PC-3 (cell line): ENCODE measurements around the gene GNAS. TPM values are rescaled to one million over a fixed set of nuclear protein-coding genes. Genes with fewer than 3 reads are reported as not detected.

Source experiments
- ATAC-seq: fragments of 200-7000 bp; cut with Tn5 transposase; 2 replicates; pipeline ENCODE4 v1.9.1; 2020; ENCODE audit warnings: mild to moderate bottlenecking, moderate library complexity
- BruUV-seq: library from RNA; stranded (reverse); fragments of 400-500 nt; replicated peaks from 2 replicates; lab custom pipeline; 2021; lab: Mats Ljungman, UMichigan
- CTCF ChIA-PET: fragments of 300-600 bp; sonication (Branson Sonifier 250); formaldehyde crosslinking; loops from one replicate; lab custom pipeline; 2022; ENCODE audit warnings: antibody characterized with exemption; lab: Charles Lee
- POLR2A ChIA-PET: fragments of 300-600 bp; sonication (Branson Sonifier 250); formaldehyde crosslinking; loops from one replicate; lab custom pipeline; 2022; ENCODE audit warnings: antibody characterized with exemption; ENCODE audit not compliant: unreplicated experiment; lab: Charles Lee
- DNase-seq: peaks from one replicate; pipeline ENCODE4 v3.0.0-alpha.2; 2015
- H2AFZ ChIP-seq: fragments of 300-600 bp; sonication (generic); 2 replicates; pipeline ENCODE4 v1.6.0; 2016; ENCODE audit warnings: antibody characterized with exemption, low read length
- H3F3A ChIP-seq: fragments of 300-600 bp; sonication (generic); one replicate; pipeline ENCODE4 v1.6.0; 2017; ENCODE audit warnings: antibody characterized with exemption, low read length, control low read depth, mild to moderate bottlenecking; ENCODE audit not compliant: unreplicated experiment
- H3K27ac ChIP-seq: fragments of 300-600 bp; sonication (generic); 2 replicates; pipeline ENCODE4 v1.5.1; 2016; ENCODE audit warnings: mild to moderate bottlenecking, low read length
- H3K27me3 ChIP-seq: fragments of 300-600 bp; sonication (generic); 2 replicates; pipeline ENCODE4 v1.6.1; 2016; ENCODE audit warnings: low read length, mixed read lengths
- H3K36me3 ChIP-seq: fragments of 300-600 bp; sonication (generic); 2 replicates; pipeline ENCODE4 v1.6.1; 2016; ENCODE audit warnings: low read depth, mixed run types, low read length, mixed read lengths
- H3K4me1 ChIP-seq: fragments of 300-600 bp; sonication (generic); 2 replicates; pipeline ENCODE4 v1.5.1; 2016; ENCODE audit warnings: low read length; ENCODE audit not compliant: insufficient read depth
- H3K4me2 ChIP-seq: fragments of 300-600 bp; sonication (generic); 2 replicates; pipeline ENCODE4 v1.6.0; 2016; ENCODE audit warnings: low read length
- H3K4me3 ChIP-seq: fragments of 300-600 bp; sonication (generic); 2 replicates; pipeline ENCODE4 v1.5.1; 2016; ENCODE audit warnings: mild to moderate bottlenecking, low read length, mixed read lengths
- H3K79me2 ChIP-seq: fragments of 300-600 bp; sonication (generic); 2 replicates; pipeline ENCODE4 v1.6.1; 2017; ENCODE audit warnings: low read length, mixed read lengths
- H3K9ac ChIP-seq: fragments of 300-600 bp; sonication (generic); 2 replicates; pipeline ENCODE4 v1.6.0; 2016; ENCODE audit warnings: mild to moderate bottlenecking, low read length
- H3K9me2 ChIP-seq: fragments of 300-600 bp; sonication (generic); replicated peaks from 2 replicates; pipeline ENCODE4 v1.6.1; 2016; ENCODE audit warnings: mixed run types, low read length, mixed read lengths
- H3K9me3 ChIP-seq: fragments of 300-600 bp; sonication (generic); 2 replicates; pipeline ENCODE4 v1.6.1; 2016; ENCODE audit warnings: low read length, mixed read lengths
- H4K20me1 ChIP-seq: fragments of 300-600 bp; sonication (generic); 2 replicates; pipeline ENCODE4 v1.6.1; 2016; ENCODE audit warnings: low read length, mixed read lengths
- EZH2 ChIP-seq: fragments of 300-600 bp; sonication (generic); IDR thresholded peaks from one replicate; pipeline ENCODE4 v1.6.1; 2017; ENCODE audit warnings: antibody characterized with exemption, mild to moderate bottlenecking, low read length; ENCODE audit not compliant: unreplicated experiment
- EZH2phosphoT487 ChIP-seq: fragments of 300-600 bp; sonication (generic); IDR thresholded peaks from 2 replicates; pipeline ENCODE4 v1.6.1; 2018; ENCODE audit warnings: mild to moderate bottlenecking, antibody characterized with exemption, low read length, borderline replicate concordance
- intact Hi-C: fragments of 100-400 bp; cut with micrococcal nuclease; formaldehyde crosslinking; loops from 2 replicates; pipeline ENCODE4 v1.9.0; 2023
- total RNA-seq: library from RNA; depleted of rRNA; stranded (reverse); fragments of >200 nt; gene quantifications from 2 replicates; pipeline ENCODE4 v1.2.3, GENCODE V29; 2014
- TF ChIP-seq, protein P1 (sequence below): fragments of 300-600 bp; sonication (generic); conservative IDR thresholded peaks from 2 replicates; pipeline ENCODE4 v1.5.1; 2017; ENCODE audit warnings: antibody characterized with exemption, low read depth, mild to moderate bottlenecking, low read length

The GNAS gene
- total RNA-seq, 1 experiment from 2014 or later = 694 TPM

DNA sequence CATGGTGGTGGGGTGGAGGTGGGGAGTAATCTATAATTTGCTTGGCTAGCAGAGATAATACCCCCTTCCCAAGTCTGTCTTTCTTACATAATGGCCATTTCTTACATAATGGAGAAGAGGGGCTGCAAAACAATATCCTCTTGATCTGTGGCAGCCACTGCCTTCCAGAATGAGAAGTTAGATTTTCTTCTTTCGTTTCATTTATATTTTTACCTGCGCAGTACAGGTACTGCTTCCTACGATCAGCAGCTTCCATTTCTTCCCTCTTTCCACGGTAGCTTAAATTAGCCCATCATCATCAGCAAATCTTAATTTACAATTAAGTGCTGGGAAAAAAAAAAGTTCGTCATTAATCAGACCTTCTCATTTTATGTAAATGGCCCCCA, 30.2 kb downstream of the GNAS start:
- no peaks in the 10 kb centered on the region for H3K36me3 ChIP-seq
- no peaks in the 10 kb centered on the region for H4K20me1 ChIP-seq
- H3K9ac ChIP-seq = no peak overlapping the region
- no peaks in the 10 kb centered on the region for H3K9me2 ChIP-seq
- intact Hi-C loops = no loop called here
- peaks cover 16% of the 10 kb centered on the region for H3K4me1 ChIP-seq
- ATAC-seq (no peak), DNase-seq (no peak)
- CTCF ChIA-PET = interaction anchor here (0.6 kb wide), 1 partner anchor 152 kb away, joined by 3 read pairs; no protein-coding TSS in a partner anchor
- H3K27ac ChIP-seq = no peak overlapping the region
- H2AFZ ChIP-seq = no peak overlapping the region
- no peaks in the 10 kb centered on the region for H3F3A ChIP-seq
- TF ChIP-seq, protein P1, sequence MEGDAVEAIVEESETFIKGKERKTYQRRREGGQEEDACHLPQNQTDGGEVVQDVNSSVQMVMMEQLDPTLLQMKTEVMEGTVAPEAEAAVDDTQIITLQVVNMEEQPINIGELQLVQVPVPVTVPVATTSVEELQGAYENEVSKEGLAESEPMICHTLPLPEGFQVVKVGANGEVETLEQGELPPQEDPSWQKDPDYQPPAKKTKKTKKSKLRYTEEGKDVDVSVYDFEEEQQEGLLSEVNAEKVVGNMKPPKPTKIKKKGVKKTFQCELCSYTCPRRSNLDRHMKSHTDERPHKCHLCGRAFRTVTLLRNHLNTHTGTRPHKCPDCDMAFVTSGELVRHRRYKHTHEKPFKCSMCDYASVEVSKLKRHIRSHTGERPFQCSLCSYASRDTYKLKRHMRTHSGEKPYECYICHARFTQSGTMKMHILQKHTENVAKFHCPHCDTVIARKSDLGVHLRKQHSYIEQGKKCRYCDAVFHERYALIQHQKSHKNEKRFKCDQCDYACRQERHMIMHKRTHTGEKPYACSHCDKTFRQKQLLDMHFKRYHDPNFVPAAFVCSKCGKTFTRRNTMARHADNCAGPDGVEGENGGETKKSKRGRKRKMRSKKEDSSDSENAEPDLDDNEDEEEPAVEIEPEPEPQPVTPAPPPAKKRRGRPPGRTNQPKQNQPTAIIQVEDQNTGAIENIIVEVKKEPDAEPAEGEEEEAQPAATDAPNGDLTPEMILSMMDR = no peak
- no peak for TF ChIP-seq EZH2phosphoT487
- no peak for TF ChIP-seq EZH2
- H3K4me3 ChIP-seq = no peak overlapping the region
- no peaks in the 10 kb centered on the region for H3K27me3 ChIP-seq
- POLR2A ChIA-PET = no interaction called here
- no peaks in the 10 kb centered on the region for H3K9me3 ChIP-seq
- peaks cover 6% of the 10 kb centered on the region for H3K79me2 ChIP-seq
- no TSS peak for BruUV-seq
- H3K4me2 ChIP-seq = no peak overlapping the region

DNA sequence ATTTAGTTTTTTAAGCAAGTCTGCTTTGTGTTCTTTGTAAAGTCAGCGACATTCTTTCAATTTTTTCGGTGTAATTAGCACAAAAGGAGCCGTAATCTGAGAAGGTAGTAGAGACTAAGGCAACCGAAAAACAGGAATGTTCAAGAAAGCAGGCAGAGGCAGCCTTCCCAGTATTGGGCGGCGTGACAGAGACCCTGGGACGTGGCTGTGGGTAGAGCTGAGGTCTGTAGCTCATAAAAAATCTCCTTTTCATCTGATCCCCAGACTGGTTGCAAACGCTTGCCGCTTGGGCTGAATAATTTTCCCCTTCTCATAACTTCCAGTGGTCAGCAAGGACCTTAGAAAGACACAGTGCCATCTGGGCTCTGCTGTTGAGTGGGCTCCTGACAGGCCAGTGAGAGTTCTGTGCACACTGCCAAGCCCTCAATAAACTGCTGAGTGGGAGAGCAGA, 30.8 kb downstream of the GNAS start:
- Histone ChIP-seq H3K79me2 (peaks cover 12% of the 10 kb centered on the region), H3K27me3 (no peaks in the 10 kb centered on the region), H3K9me2 (no peaks in the 10 kb centered on the region), H3F3A (no peaks in the 10 kb centered on the region), H3K27ac (no peak overlapping the region), H3K9ac (no peak overlapping the region), H3K4me2 (no peak overlapping the region), H3K36me3 (no peaks in the 10 kb centered on the region), H3K4me3 (no peak overlapping the region), H3K9me3 (no peaks in the 10 kb centered on the region), H2AFZ (no peak overlapping the region), H4K20me1 (no peaks in the 10 kb centered on the region), H3K4me1 (peaks cover 18% of the 10 kb centered on the region)
- ChIA-PET POLR2A (no interaction called here), CTCF (interaction anchor here (0.6 kb wide), 1 partner anchor 153 kb away, joined by 3 read pairs; no protein-coding TSS in a partner anchor)
- intact Hi-C loops = no loop called here
- TF ChIP-seq, protein P1 = no peak
- DNase-seq (no peak), ATAC-seq (no peak)
- BruUV-seq = no TSS peak

DNA sequence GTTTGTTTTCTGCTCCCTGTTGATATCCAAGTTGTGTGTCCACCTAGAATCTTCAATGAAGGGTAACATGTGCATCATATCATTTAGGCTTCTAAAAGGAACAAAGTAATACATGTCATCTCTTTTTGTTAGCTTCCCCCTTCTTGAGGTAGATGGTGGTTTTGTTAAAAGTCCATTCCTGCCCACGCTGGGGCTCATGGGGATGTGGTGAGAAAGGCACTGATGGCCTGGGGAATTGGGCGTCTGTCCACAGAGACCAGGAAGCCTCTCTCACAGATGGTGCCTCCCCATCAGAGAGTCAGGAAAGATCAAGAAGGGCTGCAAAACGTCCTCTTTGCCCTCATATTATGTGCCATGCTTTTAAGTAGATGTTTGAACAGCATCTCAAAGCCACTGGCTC, 32.5 kb downstream of the GNAS start:
- Histone ChIP-seq H3K4me1 (peaks cover 18% of the 10 kb centered on the region), H3K4me2 (no peak overlapping the region), H3F3A (no peaks in the 10 kb centered on the region), H3K4me3 (no peak overlapping the region), H3K79me2 (peaks cover 14% of the 10 kb centered on the region), H2AFZ (no peak overlapping the region), H3K9me2 (no peaks in the 10 kb centered on the region), H3K9ac (no peak overlapping the region), H3K27me3 (no peaks in the 10 kb centered on the region), H4K20me1 (no peaks in the 10 kb centered on the region), H3K27ac (no peak overlapping the region), H3K36me3 (no peaks in the 10 kb centered on the region), H3K9me3 (no peaks in the 10 kb centered on the region)
- no TSS peak for BruUV-seq
- DNase-seq = no peak
- ChIA-PET CTCF (no interaction called here), POLR2A (no interaction called here)
- ATAC-seq = no peak
- intact Hi-C loops = loop anchor here (5.0 kb wide), 1 partner anchor 233 kb away; the partner anchor contains the start of gene STX16
- TF ChIP-seq EZH2 (no peak), EZH2phosphoT487 (no peak)
- TF ChIP-seq, protein P1 = no peak
